HL-60 (cell line): Measurements from ENCODE around the gene CDH6.

Experiments used
- CTCF ChIP-seq: IDR thresholded peaks from one replicate; pipeline ENCODE4 v1.5.1; 2011; ENCODE audit warnings: low read length, control low read depth, inconsistent platforms; ENCODE audit not compliant: insufficient read depth
- GABPA ChIP-seq: IDR thresholded peaks from 2 replicates; pipeline ENCODE4 v1.6.1; 2012; ENCODE audit warnings: low read depth
- POLR2AphosphoS5 ChIP-seq: IDR thresholded peaks from 2 replicates; pipeline ENCODE4 v1.6.1; 2012; ENCODE audit warnings: low read depth
- REST ChIP-seq: IDR thresholded peaks from 2 replicates; pipeline ENCODE4 v1.6.1; 2012; ENCODE audit warnings: low read depth; ENCODE audit not compliant: insufficient replicate concordance
- SPI1 ChIP-seq: IDR thresholded peaks from 2 replicates; pipeline ENCODE4 v1.6.1; 2012; ENCODE audit warnings: low read depth, mild to moderate bottlenecking, borderline replicate concordance

- no peak for TF ChIP-seq CTCF
- no peak for TF ChIP-seq REST
- TF ChIP-seq SPI1: no peak
- no peak for TF ChIP-seq GABPA
- no peak for TF ChIP-seq POLR2AphosphoS5
Measured at GRCh38 chr5:31287985-31288384, 94.5 kb downstream of the CDH6 start.
